GM04503 (cell line): Measurements from ENCODE around the gene ACOT7.

Experiments
- DNase-seq: peaks from one replicate; pipeline ENCODE4 v3.0.0-alpha.2; 2012; ENCODE audit warnings: low read depth

ACOT7 gene

GRCh38 chr1:6248932-6249738 lies 144.4 kb downstream of the ACOT7 start:
- no peak for DNase-seq

- no peak for DNase-seq
These were observed 145.3 kb downstream of the ACOT7 start for GRCh38 chr1:6248161-6248776.

- DNase-seq: no peak
These were observed 145.9 kb downstream of the ACOT7 start for GRCh38 chr1:6247651-6248050.

GRCh38 chr1:6246497-6247467 lies 146.8 kb downstream of the ACOT7 start:
- no peak for DNase-seq

- no peak for DNase-seq
These were observed 147.6 kb downstream of the ACOT7 start for GRCh38 chr1:6245869-6246496.

- no peak for DNase-seq
These were observed 148.3 kb downstream of the ACOT7 start for GRCh38 chr1:6245086-6245868.

GRCh38 chr1:6244401-6245049 lies 149.0 kb downstream of the ACOT7 start:
- DNase-seq: no peak

- no peak for DNase-seq
These were observed 149.6 kb downstream of the ACOT7 start, which contains the start of gene HES3 for GRCh38 chr1:6243993-6244392. Gene HES3, plus strand, starts transcription at chr1:6244179. Its CDS starts 187 bp downstream, at chr1:6244366.

- DNase-seq: no peak
These were observed 150.3 kb downstream of the ACOT7 start for GRCh38 chr1:6243053-6243834.

GRCh38 chr1:6241887-6242740 lies 151.5 kb downstream of the ACOT7 start:
- DNase-seq: no peak

- DNase-seq: no peak
These were observed 152.3 kb downstream of the ACOT7 start for GRCh38 chr1:6241107-6241886.

- peak; percentile 54 for DNase-seq
These were observed 153.4 kb downstream of the ACOT7 start for GRCh38 chr1:6239950-6240768.

- no peak for DNase-seq
These were observed 154.3 kb downstream of the ACOT7 start for GRCh38 chr1:6239213-6239752.

GRCh38 chr1:6237093-6237492 lies 156.5 kb downstream of the ACOT7 start:
- no peak for DNase-seq

- DNase-seq: no peak
These were observed 158.3 kb downstream of the ACOT7 start for GRCh38 chr1:6235296-6235677.

- DNase-seq: no peak
These were observed 158.9 kb downstream of the ACOT7 start for GRCh38 chr1:6234502-6235295.
